ENCODE results near the gene ZFP64.
"Not testable (repeated sequence)": the region's sequence is repeated elsewhere in the genome, so short reads cannot be mapped to it uniquely, and the experiment has no call there.

The ZFP64 gene
- total RNA-seq: 15.4 to 19.2 (median 16.9) reads per million in 4 experiments

DNA sequence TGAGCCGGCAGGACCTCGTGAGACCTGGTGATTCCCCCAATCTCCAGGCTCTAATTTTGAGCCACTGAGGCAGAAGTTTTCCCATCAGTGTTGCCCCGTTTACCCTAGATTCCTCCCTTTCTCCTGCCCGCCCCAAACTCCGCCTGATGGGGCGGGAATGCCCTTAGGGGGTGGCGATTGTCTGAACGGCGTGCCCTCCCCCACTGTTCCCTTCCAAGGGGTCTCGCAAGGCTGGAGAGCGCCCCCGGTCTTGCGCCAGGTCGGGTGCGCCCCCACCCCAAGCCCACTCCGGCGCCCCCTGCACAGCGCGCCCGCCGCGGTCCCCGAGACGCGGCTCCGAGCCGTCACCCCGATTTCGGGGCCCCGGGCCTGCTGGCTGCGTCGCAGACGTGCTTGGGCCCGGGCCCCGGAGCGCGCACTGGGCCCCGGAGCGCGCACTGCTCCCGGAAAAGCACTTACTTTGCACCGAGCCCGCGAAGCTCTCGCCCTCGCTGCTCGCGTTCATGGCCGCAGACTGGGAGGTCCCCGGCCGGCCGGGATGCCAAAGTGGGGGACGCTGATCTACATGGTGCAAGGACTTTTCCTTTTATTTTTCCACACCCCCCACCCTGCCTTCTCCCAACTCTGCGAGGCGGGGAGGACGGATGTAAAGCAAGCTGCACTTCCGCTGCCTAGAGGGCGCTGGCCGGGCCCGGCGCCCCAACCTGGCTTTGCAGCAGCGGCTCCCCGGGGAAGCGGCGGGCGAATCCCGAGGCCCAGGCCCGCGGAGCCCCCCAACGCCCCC, at the start of gene ZFP64:
Gene ZFP64, minus strand, starts transcription at position 648 of the 784 bp plus-strand sequence. Its CDS starts 143 bp downstream, at position 505.
- peak; percentile 48 for DNase-seq

DNA sequence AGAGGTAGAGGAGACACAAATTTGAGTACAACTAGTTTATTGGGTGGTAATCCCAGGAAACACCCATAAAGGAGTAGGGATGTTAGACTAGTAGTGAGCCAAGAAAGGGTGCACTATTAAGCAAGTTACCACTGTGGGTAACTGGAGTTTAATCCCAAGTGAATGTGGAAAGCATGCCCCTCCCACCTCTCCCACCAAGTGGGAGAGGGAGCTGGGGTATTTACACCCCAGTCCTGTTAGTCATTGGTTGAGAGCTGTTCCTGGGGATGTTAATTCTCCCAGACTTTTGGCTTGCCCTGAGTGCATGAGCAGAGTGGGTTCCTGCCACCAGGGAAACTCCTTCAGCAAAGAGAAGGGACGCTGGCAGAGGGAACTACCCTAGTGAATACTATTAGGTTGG, 49.2 kb upstream of the ZFP64 start:
- no peak for DNase-seq

DNA sequence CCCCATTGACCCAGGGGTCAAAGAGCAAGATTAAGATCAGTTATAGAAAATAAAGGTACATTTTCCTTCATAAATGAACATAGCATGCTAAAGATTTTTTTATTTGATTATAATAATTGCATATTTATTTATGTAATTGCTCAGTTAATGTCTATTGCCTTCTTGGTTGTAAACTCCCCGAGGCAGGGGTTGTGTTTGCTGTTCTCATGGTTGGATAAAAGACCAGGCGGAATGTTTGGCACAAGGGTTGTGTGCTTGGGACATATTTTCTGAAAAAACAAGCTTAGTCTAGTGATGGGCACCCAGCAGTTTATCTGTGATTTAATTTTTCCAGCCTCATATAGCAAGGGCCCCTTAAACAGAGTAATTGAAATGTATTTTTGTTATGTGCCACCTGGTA, 47.5 kb upstream of the ZFP64 start:
- DNase-seq: no peak

DNA sequence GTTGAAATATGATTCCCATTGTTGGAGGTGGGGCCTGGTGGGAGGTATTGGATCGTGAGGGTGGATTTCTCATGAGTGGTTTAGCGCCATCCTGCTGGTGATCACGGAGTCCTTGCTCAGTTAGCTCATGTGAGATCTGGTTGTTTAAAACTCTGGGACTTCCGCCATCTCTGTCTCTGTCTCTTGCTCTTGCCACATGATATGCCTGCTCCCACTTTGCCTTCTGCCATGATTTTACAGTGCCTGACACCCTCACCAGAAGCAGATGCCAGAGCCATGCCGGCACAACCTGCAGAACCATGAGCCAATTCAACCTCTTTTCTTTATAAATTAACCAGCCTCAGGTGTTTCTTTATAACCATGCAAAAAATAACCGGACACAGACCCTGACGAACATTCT, 44.7 kb upstream of the ZFP64 start:
- DNase-seq: no peak

DNA sequence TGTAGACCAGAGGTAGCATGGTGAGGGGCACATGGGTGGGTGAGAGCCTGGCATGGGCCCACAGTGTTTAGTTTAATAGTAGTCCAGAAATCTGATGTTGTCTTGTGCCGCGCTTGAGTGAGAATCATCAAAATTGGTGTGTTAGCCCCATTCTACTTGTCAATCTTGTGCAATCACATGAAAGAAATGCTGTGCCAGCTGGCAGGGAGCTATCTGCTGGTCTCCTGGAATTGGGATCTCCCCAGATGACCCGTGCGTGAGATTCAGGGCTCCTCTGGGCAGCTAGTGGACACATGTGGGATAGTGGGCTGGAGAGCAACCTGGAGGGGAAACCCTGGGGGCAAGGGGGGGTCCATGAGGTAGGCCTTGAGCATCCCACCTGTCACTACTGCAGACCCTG, 43.5 kb upstream of the ZFP64 start:
- no peak for DNase-seq

DNA sequence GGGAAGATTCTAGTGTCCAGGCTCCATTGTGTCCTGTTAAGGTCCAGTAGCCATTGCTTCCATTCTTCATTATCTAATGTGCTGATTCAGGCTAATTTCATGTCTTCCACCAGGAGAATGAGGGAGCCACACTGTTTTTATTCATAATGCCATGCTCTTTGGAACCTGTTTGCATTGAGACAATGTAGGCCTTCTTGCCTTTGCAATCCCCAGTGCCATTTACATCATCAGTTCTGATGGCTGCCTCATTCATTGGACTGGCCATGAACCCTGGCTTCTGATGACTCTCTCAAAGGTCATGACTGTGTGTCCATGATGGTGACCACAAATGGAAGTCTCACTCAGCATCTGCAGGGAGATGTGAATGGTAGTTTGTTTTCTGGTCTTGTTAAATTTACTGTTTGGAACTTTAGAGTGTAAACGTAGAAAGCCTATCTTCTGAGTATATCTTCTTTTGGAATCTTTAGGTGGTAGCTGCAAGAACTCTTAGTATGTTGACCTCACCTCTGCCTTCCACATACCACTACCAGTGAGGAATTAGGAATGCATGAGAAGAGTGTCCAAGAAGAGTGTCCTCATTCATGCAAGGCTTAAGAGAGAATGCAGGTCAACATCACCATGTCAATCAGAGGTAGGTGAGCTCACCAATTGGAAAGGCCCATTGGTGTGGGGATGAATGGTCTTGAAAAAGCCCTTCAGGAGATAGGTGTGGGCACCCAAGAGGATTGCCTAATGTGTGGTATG, 42.9 kb upstream of the ZFP64 start:
- no peak for DNase-seq

DNA sequence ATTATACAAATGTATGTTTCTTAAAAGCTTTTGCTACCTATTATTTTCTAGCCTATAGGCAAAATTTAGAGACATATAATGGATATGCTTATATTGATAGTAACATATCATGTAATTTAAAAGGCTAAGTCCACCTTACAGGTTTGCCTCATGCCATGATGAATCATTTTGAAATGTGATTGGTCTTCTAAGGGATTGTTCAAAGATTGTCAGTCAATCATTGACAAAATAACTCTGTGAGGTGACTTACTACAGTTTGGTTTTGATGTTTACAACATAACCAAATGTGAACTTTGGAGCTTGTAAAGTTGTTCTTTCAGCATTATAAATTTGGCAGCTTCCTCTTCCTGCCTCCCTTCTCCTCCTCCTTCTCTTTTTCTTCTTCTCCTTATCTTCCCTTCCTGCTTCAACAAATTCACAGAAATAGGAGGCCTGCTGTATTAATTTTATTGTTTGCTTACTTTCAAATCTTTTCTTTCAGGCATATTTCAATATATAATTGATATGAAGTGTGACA, 39.7 kb upstream of the ZFP64 start:
- DNase-seq: no peak

DNA sequence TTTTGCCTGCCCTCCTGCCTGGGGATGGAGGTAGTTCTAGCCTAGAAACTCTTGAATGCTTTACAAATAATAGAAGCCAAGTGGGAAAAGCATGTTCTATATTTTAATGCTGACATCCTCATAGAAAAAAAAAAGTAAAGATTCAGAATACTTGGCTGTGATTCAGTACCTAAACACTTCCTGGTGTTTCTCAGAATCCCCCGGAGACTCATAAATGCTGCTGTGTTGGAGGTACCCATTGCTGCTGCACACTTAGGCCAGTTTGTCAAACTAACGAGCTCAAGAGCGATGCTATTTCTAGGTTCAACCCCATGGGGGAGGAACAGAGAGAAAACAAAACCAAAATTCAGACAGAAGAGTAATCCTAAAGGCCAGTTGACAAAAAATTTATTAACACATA, 38.8 kb upstream of the ZFP64 start:
- DNase-seq: no peak

DNA sequence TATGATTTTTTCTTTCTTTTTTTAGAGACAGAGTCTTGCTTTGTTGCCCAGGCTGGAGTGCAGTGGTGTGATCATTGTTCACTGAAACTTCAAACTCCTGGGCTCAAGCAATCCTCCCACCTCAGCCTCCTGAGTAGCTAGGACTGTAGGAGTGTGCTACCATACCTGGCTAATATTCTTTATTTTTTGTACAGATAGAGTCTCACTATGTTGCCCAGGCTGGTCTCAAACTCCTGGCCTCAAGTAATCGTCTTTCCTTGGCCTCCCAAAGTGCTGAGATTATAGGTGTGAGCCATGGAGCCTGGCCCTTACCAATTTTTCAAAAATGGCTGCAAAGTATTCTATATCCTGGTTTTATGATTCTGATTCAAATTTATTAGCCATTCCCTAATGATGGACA, 37.8 kb upstream of the ZFP64 start:
- DNase-seq: not testable (repeated sequence)

DNA sequence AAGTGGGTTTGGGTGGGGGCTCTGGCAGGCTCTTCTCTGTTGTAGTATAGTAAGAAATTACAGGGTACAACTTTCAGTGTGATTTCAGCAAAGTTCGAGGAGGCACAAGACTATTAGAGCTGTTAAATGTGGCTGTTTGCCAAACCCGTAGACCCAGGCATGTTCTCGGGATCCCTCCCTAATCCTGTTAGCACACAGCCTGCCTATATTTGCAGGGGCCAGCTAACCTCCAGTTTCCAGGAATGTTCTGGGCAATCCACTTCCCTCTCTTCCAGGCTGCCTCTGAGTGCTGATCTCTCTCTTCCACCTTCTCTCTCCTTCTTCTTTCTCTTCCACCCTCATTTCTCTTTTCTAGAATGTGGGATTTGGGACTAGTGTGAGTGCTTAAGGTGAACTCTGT, 34.8 kb upstream of the ZFP64 start:
- no peak for DNase-seq

DNA sequence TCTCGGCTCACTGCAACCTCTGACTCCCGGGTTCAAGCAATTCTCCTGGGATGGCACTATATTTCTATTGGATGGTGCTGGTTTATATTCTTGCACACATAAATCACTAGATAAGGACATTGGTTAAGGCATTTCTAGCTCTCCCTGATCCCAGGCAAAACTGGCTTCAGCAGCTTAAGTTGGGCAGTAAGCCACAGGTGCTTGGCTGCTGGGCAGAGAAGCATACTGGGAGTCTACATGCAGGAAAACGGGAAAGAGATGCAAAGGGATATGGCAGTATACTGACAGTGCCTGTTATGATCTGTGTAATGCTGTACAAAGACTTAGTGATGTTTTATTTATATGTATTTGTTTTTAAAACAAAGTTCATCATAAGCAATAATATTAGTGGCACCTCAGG, 33.3 kb upstream of the ZFP64 start:
- DNase-seq: no peak

DNA sequence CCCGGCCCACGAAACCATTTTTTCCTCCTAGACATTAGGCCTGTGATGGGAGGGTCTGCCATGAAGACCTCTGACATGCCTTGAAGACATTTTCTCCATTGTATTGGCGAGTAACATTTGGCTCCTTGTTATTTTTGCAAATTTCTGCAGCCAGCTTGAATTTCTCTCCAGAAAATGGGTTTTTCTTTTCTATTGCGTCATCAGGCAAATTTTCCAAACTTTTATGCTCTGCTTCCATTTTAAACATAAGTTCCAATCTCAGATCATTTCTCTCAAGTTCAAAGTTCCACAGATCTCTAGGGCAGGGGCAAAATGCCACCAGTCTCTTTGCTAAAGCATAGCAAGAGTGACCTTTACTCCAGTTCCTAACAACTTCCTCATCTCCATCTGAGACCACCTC, 29.8 kb upstream of the ZFP64 start:
- DNase-seq: not testable (repeated sequence)

DNA sequence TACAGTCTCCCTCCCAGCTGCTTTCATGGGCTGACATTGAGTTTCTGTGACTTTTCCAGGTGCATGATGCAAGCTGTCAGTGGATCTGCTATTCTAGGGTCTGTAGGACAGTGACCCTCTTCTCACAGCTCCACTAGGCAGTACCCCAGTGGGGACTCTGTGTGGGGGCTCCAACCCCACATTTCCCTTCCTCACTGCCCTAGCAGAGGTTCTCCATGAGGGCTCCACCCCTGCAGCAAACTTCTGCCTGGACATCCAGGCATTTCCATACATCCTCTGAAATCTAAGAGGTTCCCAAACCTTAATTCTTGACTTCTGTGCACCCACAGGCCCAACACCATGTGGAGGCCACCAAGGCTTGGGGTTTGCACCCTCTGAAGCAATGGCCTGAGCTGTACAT, 29.3 kb upstream of the ZFP64 start:
- DNase-seq: not testable (repeated sequence)

DNA sequence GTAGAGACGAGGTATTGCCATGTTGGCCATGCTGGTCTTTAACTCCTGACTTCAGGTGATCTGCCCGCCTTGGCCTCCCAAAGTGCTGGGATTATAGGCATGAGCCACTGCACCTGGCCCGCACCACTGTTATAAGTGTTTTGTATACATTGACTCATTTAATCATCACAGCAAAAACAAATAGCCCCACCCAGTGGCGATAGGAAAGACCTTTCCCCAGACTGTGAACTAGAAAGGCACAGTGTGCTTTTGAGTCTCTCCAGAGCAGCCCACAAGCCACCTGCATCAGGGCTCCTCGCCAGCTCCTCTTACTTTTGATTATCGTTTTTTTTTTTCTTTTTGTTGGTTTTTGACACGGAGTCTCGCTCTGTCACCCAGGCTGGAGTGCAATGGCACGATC, 27.9 kb upstream of the ZFP64 start:
- no peak for DNase-seq

DNA sequence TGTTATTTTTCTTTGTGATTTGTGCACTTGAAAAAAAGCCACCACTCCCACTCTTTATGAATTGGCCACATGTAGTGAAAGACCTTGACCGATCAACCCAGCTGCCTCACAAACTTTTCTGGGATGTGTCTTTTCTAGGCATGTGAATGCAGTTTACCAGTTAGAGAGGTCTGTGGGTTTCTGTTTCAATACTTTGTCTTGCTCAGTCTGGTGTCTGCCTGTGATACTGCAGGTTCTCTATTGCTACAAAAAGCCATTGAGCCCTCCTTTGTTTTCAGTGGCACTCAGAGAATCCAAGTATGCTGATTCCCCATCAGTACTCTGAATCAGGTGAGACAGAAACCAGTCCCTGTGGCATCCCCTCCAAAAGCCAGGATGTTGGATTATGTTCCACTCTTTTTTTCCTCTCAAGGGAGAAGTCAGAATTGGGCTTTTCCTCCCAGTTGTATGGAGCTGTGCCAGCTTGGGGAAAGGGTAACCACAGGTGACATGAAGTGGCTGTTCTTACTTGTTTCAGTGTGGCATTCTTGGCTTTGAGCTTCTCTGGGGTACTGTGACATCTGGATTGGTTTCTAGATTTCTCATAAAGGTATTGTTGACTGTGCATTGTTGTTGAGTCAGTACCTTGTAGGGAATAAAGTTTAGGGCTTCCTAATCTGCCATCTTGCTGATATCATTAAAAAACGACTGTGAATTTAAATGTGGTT, 26.3 kb upstream of the ZFP64 start:
- DNase-seq: no peak

DNA sequence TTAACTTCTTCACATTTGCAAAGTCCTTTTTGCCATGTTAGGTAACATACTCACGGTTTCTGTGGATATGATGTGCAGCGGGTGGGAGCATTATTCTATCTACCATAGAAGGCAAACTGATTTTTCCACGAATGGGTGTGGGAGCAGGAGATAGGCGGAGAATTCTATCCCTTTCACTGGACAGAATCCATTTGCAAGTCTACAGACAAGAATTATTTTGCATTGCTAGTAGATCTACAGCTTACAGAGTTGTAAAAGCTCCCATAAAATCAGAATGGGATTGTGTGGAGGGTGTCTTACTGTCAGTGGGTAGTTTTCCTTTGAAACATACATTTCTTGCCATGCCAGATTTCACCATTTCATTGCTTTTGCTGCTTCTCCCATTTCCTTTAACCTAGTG, 22.4 kb upstream of the ZFP64 start:
- no peak for DNase-seq

DNA sequence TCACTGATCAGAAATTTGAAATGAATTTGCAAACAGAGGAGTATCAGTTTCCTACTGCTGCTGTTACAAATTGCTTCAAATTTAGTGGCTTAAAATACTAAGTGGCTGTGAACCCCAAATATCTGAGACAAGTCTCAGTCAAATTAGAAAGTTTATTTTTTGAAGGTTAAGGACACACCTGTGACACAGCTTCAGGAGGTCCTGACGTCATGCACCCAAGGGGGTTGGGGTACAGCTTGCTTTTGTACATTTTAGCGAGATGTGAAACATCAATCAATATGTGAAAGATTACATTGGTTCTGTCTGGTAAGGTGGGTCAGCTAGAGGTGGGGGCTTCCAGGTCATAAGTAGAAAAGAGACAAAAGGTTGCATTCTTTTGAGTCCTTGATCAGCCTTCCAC, 21.4 kb upstream of the ZFP64 start:
- DNase-seq: no peak

DNA sequence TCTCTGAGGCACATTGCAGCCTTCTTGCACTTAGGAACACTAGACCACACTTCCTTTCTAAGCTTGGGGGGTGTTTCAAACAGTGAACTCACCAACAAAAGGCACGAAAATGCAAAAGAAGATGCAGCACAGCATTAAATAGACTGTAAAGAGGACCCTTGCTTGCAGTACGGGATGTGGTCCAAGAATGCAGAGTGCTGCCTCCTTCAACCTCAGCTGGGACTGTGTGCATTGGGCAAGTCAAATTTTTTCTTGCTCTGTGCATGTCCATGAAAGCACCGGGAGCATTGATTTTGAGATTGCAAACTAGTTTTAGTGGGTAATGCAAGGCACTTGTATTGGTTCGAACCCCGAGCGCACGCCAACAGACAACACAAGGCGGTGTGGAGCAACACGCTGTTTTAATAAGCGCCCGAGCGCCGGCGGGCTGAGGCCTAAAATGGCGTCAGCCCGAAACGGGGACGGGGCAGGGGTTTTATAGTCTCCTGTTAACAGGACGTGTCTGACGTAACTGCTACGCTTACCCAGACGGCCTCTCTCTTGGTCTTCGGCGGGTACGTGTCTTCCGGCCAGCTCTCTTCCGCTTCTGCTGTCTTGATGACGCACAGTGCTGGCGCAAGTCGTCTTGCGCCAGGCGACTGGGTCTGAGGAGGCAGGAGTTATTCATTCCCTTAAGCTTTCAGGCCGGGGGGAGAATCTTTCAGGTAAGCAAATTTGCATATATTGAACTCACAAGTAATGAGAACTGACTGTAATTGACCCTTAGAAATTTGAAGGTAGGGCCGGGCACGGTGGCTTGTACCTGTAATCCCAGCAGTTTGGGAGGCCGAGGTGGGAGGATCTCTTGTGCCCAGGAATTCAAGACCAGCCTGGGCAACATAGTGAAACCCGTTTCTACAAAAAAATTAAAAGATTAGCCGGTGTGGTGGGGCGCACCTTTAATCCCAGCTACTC, 18.7 kb upstream of the ZFP64 start:
- DNase-seq: no peak

DNA sequence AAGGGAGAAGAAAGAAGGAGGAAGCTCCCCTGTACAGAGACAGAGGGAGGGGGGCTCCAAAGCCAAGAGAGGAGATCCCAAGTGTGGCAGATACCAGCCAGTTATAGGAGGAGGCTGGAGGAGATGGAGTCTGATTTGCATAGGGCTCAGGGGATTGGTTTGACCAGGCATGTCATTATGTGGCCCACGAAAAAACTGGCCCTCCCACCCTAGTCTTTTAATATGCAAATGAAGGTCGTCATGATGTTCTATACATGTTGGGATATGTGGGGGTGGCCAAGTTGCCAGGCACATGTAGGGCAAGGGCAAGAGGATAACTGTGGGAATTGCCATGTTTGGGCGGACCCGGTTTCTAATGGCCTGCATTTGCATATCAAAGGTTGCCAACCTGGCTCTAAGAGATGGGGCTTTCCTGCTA, 17.6 kb upstream of the ZFP64 start:
- DNase-seq: no peak

DNA sequence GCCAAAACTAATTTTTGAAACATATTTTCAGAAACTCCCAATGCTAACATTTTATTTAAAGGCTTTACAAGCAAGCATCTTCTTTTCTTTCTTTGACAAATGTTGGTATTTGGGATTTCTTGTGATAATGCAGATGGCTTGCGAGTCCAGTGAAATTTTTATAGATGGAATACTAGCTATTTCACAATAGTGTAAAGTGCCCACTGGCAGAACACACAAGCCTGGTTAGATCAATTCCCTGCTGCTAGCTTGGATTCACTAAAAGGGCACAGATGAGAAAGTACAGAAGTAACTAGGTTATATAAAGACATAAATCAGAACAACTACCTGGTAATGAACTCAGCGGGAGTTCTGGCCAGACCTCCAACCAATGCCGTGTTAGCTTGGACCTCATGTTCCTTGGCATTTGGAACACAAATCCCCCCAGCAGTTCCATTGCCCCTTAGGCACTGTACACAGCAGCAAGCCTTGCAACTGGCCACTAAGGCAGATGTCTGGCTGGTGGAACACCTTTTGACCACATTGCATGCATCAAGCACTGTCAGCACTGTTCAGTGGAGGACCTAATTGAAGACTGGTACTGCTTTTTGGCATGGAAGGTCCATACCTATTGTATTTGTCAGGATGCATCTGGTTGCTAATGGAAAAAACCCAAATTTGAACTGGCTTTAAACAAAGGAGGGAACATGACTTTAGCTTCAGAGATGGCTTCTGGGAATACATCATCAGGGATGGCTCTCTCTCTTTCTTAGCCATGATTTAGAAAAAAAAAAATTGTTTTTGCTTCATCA, 15.6 kb upstream of the ZFP64 start:
- no peak for DNase-seq

DNA sequence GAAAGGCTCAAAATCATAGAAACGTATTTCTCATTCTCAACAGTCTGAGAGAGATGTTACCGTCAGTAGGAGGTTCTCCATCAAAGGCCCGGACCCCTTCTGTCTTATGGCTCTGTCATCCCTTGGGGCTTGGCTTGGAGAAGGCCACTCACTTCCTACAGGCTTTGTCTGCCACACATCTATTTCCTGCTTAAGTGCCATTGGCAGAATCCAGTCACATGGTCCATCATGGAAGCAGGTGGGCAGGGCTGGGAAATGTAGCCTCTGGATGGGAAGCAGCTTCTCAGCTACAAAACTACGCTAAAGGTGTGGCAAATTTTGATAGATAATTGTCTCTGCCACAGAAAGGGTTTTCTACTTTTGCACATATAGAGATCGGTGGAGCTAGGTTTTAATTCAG, 12.6 kb upstream of the ZFP64 start:
- DNase-seq: no peak
